Measurements from ENCODE around the gene USP25.

The USP25 gene

DNA sequence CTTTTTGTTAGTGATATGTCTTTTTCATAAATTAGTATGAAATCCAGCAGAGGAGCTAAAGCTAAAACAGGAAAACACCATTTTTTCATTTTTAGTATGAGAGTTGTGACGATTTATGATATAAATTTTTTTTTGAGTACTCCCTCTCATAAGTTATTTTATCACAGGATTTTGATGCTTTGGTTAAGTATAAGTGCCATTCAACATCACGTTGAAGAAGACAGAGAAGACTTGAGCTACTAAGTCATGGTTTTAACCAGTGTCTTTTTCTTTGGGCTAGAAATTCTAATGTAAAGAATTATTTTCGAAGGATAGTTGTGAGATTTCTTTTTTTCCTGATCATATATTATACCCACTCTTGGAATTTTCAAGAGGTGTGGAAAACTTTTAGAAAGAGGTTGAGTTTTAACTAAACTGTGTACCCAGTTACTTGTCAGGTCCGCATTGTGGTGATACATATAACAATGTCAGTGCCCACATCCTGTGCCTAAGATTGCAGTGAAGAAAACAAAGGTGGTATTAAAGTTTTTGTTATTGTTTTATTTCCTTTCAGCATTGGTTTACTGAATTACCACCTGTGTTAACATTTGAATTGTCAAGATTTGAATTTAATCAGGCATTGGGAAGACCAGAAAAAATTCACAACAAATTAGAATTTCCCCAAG, 93.8 kb downstream of the USP25 start:
- DNase-seq, result no peak

DNA sequence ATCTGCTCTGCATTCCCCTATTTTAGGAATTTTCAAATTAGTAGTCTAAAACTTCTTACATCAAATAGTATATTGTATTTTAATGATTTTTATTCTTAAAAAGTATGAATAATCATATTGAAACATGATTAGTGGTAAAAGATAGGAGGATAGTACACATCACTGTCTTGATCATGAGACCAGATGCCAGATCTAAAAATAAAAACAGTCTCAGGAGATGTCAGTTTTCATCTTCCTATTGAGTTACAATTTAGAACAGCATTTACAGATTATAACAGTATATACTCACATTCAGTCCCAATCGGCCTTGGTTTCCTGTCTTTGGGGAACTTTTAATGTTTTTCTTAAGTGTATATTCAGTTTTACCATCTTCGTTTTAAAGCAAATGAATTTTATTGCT, 95.9 kb downstream of the USP25 start:
- DNase-seq, result no peak

DNA sequence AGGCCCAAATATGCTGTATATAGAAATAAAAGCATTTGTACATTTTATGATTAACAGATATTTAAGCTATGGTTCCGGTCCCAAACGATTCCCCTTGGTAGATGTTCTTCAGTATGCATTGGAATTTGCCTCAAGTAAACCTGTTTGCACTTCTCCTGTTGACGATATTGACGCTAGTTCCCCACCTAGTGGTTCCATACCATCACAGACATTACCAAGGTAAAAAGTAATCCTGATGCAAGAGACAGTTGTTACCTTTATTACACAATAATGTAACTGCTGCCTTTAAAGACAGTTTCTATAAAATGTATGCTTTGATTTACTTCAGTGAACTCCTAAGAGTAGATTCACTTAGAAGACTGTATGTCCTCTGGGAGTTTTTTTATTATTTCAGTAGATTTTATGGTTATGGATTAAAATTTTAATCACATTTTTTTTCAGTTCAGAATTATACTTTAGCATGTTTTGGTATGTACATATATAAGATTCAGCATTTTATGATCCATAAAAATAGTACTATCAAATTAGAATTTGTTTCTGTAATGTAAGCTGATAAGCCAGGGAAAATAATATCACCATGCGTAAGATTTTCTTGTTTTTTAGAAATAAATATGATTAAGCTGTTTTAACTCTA, 96.5 kb downstream of the USP25 start:
- DNase-seq, result no peak

DNA sequence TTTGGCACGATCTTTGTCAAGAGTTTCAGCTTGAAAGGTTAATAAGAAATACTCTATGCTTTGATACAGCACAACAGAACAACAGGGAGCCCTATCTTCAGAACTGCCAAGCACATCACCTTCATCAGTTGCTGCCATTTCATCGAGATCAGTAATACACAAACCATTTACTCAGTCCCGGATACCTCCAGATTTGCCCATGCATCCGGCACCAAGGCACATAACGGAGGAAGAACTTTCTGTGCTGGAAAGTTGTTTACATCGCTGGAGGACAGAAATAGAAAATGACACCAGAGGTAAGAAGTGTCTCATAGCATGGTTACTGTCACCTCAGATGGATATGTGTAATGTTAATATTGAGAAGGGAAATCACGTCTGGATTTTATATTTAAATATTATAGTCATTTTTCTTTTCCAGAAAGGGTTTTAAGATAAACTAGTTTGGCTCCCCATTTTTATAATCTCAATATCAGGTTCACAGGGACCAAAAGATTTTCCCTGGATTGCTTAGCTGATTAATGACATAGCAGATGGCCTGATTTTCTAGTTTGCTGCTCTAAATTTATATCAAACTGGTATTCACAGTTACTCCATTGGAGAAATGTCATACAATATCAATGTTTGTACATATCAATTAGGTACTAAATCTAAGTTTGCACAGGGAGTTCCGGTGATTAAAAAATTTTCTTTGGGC, 97.3 kb downstream of the USP25 start:
- DNase-seq, result no peak

DNA sequence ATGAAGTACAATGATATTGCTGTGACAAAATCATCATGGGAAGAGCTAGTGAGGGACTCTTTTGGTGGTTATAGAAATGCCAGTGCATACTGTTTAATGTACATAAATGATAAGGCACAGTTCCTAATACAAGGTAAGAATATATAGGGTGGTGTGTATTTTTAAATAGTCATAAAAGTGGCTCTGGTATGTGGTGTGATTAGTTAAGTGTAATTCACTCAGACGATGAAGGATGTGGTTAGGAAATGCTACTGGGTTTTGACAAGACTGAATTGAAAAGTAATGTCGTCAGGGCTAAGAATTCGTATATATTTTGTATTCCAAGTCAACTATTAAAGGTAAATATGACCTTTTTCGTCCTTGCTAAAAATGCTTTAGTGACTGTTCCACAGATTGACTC, 101.7 kb downstream of the USP25 start:
- DNase-seq, result no peak

DNA sequence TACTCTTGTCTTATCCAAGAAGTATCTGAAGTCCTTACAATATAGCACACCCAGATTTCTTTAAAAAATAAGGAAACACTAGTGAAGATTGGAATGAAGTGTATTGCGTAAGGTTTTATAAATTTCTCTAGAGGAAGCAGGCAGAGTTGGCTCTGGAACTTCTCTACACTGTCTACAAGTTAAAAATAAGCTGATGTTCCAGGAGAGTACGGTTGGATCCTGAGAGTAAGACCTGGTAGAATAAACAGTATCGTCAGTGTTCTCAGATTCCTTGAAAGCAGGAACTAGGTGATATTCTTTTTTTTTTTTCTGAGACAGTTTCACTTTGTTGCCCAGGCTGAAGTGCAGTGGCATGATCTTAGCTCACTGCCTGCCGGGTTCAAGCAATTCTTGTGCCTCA, 107.9 kb downstream of the USP25 start:
- no peak for DNase-seq

DNA sequence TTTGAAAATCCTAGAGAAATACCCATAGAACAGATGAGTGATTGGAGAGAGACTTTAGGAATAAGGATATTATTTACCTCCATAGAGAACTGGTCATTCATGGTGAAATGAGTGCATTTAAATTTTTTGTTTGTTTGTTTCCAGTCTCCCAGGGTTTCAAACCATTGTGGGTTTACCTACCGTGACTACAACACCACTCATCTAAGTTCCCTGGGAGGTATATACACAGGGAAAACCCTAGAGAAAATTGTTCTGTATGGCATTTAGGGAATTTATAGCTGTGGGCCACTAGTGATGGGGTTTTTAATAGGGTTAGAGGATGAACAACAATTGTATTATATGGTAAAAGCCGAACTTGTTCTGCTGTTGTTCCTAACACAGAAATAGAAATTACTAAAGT, 109.2 kb downstream of the USP25 start:
- DNase-seq, result no peak

DNA sequence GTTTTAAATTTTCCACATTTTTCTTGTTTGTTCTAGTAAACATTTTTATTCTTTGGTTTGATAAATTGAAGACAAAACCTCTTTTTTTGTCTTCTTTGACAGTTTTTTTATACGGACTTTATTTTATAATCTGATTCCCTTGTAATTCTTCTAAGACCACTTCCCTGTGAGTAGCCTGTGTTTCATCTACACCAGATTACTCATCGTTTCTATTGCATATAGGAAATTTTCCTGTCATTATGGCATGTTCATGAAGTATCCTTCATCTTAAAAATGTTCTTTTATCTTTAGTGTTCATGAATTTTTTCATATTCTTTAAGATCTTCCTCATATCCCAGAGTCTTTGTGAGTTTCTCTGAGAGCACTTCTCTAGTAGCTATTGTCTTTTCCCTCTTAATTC, 109.8 kb downstream of the USP25 start:
- no peak for DNase-seq

DNA sequence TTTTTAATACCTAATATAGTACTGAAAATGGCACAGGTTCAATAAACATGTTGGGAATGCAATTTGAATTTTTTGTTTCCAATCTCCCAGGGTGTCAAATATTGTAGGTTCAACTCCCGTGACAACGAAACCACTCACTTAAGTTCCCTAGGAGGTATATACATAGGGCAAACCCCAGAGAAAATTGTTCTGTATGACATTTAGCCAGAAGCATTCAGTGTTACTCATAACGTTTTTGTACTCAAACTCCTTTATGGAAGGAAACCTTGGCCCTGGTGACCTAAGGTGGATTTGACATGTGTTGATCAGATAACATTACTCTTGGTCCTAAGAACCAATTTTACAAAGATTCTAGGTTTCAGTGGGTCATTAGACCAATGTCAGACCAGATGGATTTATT, 110.6 kb downstream of the USP25 start:
- no peak for DNase-seq

DNA sequence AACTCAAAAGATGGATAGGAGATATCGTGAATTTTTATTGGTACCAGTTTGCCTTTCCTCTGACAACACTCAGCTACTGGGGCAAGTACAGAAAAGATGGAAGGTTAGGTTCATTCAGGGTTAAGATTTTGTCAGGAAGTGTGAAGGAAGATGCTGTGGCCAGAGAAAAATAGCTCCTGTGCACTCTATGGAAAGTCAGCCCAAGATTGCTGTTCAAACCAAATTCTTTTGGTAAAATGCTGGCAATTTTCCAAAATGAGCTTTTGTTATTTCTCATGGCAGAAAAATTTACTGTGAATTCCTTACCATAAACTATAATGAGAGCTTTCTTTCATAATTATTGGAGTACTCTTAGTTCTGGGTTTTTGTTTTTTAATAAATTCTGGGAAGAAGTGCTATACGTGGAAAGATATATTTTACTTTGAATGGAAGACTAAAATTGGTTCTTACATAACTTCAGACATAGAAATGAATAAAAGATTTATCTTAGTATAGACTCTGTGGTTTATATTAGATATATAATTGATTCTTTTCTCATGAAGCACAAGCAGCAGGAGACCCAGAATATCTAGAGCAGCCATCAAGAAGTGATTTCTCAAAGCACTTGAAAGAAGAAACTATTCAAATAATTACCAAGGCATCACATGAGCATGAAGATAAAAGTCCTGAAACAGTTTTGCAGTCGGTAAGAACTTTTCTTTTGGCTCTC, 112.2 kb downstream of the USP25 start:
- DNase-seq, result no peak

DNA sequence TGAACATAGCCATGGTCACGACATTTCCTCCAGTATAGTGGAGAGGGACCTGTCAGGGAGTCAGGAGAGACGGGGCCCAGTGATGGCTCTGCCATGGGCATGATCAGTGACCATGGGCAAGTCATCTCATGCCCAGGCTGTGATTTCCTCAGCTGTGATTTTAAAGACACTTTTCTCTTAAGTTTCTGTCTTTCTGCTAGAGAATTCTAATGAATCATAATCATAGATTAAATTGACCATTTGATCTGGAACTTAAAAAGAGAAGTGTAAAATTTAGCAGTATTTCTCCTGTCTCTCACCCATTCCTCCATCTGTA, 112.7 kb downstream of the USP25 start:
- no peak for DNase-seq

DNA sequence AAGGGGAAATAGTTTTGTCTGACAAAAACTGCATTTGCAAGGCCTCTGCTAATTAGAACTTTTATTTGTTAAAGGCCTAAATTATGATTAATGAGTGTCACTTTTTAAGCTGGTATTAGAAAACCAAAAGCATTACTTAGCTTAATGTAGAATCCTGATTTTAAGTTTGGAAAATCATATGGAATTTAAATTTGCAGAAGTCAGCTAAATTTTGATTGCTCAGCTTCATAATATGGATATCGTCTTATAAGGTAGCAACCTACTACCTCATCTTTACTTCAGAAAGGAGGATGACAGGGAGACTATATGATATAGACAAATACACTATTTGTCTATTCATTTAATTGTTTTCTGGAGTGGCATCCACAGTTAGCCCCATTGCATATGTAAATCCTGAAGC, 114.0 kb downstream of the USP25 start:
- DNase-seq, result no peak

DNA sequence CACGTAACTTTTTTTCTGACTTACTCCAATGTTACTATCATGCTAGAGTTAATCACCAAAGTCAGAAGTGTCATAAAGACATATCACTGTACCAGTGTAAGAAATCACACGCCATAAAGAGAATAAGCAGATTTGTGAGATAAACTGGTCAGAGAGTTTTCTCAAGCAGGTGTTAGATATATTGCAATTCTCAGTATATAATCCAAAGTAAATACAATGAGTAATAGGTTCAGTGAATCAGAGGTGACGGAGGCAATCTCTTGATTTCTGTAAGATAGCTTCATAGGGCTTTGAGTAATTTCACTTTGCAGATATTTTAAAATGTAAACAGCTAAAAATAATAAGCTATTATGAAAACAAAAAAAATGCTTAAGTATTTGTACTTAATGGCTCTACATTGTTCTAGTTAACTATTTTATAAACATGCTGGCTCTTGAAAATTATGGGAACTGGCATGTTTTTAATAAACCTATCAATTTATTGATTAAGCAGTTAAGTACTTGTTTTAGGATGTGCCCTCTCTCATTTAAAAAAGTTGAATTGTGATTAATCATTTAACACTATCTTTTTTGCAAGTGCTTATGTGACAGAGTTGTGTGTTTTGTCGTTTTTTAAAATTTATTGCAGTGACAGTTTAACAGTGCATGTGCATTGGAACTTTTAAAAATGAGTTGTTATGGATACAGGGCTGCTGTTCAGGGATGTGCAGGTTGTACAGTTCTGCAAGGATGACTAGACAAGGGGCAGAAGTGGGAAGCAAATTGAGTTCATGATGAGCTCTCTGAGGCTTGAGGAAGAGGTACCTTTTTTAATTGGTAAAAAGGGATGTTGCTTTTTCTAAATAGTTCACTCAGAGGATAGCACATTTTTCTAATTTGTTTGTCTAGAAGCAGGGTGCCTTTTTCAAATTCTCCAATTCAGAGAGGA, 119.1 kb downstream of the USP25 start:
- no peak for DNase-seq

DNA sequence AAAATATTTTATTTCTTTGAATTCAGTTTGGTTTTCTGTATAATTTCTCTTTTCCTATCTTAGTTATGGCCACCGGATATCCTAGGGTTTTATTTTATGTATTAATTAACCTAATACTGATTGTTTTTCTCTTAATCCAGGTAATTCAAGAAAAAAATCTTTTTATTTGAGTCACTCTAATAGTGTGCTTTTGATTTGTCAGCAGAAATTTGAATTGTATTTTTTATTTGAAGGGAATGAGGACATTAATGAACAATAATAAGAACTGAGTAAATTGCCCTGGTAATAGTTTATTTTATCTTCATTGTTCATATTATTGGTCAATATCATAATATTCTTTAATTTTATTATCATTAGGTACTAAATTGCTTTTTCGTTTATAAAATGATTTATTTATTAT, 120.1 kb downstream of the USP25 start:
- no peak for DNase-seq

DNA sequence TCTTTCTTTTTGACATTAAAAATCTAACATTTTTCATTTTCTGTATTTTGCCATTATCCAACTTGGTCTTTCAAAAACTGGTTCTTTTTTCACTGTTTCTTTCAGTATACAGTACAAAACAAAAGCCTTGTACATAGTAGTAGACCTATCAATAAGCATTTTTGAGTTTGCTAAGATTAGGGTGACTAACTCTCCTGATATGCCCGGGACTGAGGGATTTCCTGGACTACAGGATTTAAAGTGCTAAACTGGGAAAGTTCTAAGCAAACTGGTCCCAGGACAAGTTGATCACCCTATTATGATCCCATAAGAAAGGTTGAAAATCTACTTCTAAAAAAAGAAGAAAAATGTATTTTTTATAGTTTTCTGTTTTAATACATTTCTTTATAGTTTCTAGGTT, 120.9 kb downstream of the USP25 start:
- no peak for DNase-seq

DNA sequence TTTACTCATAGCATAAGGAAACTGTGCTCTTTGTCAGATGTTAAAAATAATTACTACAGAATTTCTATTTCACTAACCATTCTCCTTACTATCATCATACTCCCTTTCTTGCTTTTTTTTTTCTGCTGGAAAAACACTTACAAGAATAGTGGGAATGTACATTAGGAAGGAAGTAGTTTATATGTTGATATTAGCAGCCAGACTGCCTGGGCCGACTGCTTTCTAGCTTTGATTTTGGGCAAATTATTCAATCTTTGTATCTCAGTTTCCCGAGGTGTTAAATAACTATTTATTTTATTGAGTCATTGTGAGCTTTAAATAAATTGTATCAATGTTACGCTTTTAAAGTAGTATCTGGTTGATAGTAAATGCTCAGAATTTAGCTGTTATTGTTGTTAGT, 122.4 kb downstream of the USP25 start:
- DNase-seq, result no peak

DNA sequence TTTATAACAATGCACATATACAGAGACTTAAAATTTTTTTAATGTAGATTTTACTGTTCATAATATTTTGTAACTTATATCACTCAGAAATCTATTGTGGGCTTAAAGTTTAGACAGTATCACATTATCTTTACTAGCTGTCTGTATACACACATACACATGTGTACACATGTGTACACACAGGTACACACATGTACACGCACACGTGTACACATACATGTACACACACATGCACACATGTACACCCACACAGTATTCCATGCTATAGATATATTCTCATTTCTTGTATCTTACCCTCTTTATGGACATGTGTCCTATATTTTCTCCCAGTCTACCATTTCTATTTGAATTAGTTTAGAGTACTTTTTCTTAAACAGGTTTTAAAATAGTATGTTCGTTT, 123.3 kb downstream of the USP25 start:
- no peak for DNase-seq

DNA sequence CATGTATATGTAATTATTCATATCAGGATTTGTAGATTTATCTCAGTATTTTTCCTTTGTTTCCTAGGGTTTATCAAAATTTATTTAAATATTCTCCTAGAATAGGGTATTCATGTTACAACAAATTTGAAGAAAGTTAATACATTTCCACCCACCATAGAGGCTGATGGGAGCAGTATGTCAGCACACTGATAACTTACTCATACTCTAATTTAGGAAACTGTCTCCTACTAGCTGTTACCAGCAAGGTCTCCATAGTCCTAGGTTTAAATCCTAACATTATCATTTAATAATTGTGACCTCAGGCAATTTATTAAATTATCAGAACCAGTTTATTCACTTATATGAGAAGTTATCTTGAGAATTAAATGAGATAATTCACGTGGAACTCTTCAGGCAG, 127.0 kb downstream of the USP25 start:
- no peak for DNase-seq

DNA sequence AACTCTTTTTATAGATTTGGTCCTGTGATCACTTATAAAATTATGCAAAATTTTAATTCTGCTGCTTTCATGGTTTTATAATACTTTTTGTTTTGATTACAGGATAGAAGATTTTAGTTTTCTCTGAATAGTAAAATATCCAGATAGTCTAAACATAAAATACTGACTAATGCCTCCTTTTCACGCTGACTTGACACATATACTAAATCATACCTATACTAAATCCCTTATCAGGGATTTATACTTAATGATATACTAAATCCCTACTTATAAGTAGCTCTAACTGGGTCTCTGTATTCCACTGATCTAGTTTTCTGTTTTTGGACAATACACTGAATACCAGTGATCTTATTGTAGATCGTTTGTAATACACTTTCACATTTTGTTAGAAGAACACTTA, 128.0 kb downstream of the USP25 start:
- no peak for DNase-seq

DNA sequence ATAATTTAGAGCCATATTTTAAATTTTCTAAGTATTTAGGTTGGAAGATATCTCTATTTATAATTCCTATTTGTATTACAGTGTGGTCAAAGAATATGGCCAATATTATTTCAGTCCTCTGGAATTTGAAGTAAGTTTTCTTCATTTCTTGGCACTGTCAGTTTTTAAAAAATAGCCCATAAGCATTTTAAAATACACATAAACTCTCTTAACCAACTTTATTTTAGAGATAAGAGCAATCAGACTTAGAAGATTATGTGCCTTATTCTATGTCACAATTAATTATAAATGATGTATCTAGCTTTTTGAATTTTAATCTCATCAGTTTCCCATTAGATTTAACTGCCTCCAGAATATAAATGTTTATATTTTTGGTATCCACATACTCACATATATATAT, 130.8 kb downstream of the USP25 start:
- DNase-seq, result no peak

DNA sequence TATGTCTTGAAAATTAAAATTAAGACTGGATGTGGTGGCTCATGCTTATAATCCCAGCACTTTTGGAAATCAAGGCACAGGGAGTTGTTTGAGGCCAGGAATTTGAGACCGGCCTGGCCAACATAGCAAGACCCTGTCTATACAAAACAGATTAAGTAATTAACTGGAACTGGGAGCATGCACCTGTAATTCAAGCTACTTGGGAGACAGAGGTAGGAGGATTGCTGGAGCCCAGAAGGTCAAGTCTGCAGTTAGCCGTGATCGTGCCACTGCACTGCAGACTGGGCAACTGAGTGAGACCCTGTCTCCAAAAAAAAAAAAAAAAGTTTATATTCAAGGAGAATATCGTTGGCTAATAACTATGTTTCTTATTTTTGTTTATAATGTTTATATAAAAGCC, 139.2 kb downstream of the USP25 start:
- no peak for DNase-seq

DNA sequence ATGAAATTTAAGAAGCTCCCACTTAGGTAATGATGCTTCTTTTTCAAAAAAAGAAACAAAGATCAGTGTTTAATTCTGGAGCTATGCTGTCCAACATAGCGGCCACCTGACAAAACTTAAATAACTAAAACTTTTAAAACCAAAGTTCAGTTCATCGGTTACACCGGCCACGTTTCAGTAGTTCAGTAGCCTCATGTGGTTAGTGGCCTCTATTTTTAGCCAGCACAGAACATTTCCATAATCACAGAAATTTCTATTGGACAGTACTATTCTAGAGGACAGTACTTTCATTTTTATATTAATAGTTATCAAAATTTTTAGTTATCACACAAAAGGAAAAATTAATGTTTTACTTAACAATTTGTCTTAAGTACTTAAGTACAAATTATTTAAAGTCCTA, 141.0 kb downstream of the USP25 start:
- no peak for DNase-seq

DNA sequence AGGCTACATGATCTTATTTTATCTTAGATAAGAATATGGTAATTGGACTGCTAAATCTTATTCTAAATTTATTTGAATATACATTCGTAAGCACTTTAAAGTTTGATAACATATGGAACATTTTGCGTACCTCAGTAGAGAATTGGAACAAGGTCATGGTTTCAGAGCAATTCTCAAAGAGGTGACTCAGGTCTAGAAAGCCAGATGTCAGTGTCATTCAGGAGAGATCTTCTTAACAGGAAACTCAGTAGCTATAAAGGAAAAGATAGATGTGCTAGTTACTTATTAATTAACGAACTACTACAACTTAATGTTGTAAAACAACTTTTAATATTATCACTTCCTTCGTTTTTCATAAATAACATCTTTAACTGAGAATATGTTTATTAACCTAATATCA, 142.5 kb downstream of the USP25 start:
- DNase-seq, result no peak
